Measurements from ENCODE around the gene SMPDL3B.
A peak's percentile ranks its signal among the peaks of the same experiment; 100 is the strongest.

SMPDL3B gene

GRCh38 chr1:27934818-27935549 is at the start of gene SMPDL3B:
TSS of gene SMPDL3B (plus strand) at chr1:27935000. CDS start at chr1:27935184, 184 bp downstream.
- DNase-seq (ENCODE audit: low spot score): no peak

DNA sequence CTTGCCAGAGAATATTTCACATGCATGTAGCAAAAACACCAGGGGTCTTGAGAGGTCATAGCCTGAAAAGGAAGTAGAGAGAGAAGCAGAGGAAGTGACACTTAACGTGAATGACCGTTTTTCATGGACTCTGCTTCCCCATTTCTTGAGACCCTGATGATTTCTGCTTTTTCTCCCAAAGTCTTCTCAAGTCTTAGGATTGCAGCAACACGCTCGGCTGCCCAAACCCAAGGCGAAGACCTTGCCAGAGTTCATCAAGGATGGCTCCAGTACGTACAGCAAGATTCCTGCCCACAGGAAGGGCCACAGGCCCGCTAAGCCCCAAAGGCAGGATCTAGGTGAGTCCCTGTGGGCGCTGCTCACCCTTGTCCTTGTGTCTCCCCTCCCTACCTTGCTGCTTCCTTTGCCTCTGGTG is 49.7 kb upstream of the SMPDL3B start:
- peak; percentile 71 for DNase-seq (ENCODE audit: low spot score)

GRCh38 chr1:27885621-27886352 is 49.0 kb upstream of the SMPDL3B start:
- peak; percentile 26 for DNase-seq (ENCODE audit: low spot score)

- DNase-seq (ENCODE audit: low spot score): no peak
Measured at GRCh38 chr1:27886353-27886679, 48.5 kb upstream of the SMPDL3B start.

- DNase-seq (ENCODE audit: low spot score): no peak
Measured at GRCh38 chr1:27886744-27887143, 48.1 kb upstream of the SMPDL3B start.

DNA sequence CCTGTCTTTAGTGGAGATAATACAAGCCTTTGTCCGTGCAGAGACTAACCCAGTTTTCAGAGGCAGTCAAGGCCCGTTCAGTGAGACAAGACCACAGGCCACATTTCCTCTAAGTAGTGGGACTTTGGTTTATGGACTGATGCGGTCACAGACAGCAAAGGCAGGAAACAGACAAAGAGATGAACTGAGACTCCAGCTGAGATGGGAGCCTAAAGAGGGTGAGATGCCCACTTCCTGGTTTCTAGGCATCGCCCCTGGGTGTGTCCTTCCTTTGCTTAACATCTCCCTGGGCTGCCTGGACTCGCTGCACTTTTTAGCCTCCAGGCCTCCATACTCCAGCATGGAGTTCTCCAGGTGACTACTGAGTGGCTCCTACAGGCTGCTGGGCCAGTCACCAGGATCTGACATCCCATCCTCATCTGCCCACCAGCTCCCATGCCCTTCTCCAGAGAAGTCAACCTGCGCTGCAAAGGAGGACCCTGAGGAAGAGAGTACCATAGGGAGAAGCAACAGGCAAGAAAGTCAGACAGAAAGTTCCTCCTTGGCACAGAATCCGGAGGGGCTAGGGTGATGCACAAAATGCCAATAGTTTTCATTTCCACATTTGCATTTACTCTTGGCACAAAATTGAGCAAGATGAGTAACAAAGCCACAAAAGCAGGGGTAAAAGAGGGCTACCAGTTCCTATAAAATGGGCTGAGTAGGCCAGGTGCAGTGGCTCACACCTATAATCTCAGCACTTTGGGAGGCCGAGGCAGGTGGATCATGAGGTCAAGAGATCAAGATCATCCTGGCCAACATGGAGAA is 47.4 kb upstream of the SMPDL3B start:
- peak; percentile 55 for DNase-seq (ENCODE audit: low spot score)

GRCh38 chr1:27889506-27889905 is 45.3 kb upstream of the SMPDL3B start:
- no peak for DNase-seq (ENCODE audit: low spot score)

DNA sequence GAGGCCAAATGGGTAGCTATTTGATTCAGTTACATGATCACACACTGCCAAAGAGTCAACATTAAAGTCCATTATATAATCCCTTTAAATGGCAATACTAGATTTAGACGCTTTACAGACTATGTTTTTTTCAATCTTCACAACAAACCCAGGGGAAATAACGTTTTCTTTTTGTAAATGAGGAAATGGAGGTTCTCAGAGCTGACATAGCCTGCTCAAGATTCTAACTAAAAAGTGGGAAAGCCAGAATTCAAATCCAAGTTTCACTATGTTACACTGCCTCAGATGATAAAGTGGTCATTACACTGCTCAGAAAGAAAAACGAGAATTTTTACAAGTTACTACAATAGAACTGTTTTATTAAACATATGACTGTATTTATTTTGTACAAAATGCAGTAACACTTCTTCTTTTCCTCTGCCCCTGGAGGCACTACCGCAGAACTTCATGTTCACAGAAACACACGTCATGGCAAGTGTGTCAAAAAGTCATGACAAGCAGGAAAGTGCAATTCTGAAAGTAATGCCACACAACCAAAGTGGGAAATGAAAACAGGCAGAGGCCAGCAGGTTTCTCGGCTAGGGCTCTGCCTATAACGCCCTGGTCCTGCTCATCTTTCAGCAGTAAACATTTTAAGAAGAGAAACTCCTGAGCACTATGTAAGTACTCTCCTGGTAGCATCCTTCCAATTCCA is 43.5 kb upstream of the SMPDL3B start:
- peak; percentile 82 for DNase-seq (ENCODE audit: low spot score)

DNA sequence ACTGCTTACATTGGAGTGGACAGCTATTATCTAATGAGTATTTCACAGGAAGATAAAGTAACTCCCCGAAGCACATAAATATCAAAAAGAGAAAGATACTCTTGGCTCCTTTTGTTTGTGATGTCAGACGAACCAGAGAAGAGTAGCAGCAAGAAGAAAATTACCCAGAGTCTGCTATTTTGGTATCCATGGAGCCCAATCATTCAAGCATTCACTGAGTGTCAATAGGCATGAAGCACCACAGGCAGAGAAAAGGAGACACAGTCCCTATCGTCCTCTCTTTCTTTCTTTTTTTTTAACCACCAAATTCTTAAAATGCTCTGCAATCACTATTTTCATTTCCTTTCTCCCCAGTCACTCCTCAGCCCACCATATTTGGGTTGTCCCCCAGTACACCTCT is 40.3 kb upstream of the SMPDL3B start:
- no peak for DNase-seq (ENCODE audit: low spot score)

GRCh38 chr1:27906759-27907158 is 28.0 kb upstream of the SMPDL3B start:
- no peak for DNase-seq (ENCODE audit: low spot score)

DNA sequence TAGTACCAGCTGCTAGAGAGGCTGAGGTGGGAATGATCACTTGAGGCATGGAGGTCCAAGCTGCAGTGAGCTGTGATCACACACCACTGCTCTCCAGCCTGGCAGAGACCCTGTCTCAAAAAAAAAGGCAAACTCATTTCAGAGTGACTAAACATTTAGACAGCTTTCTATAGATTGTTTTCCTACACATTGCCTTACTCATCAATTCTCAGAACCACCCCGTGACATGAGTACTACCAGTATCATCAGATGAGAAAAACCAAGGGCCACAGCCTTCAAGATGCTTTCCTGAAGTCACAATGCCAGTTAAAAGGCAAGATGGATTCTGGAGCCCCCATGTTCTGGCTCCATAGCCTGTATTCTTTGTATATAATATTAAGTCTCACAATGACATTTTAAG is 22.4 kb upstream of the SMPDL3B start:
- DNase-seq (ENCODE audit: low spot score): no peak

GRCh38 chr1:27915082-27915575 is 19.7 kb upstream of the SMPDL3B start:
- DNase-seq (ENCODE audit: low spot score): no peak

GRCh38 chr1:27922272-27922671 is 12.5 kb upstream of the SMPDL3B start:
- no peak for DNase-seq (ENCODE audit: low spot score)

GRCh38 chr1:27928216-27928954 is 6.4 kb upstream of the SMPDL3B start:
- DNase-seq (ENCODE audit: low spot score): no peak

DNA sequence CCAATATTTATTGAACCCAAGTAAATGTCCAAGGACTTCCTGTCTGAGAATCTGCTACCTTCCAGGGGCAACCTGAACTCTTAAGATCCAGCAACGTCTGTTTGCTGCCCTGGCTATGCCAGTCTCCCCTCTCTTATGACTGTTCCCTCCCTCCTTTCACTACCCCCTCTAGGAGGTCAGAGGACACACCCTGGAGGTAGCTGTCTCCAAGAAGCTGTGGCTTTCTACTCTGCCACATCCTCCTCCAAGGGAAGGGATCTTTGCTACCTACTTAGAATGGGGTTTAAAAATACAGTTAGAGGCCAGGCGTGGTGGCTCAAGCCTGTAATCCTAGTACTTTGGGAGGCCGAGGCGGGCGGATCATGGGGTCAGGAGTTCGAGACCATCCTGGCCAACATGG is 3.6 kb upstream of the SMPDL3B start:
- DNase-seq (ENCODE audit: low spot score): no peak

- DNase-seq (ENCODE audit: low spot score): peak; percentile 6
Measured at GRCh38 chr1:27931759-27932158, 3.0 kb upstream of the SMPDL3B start.

DNA sequence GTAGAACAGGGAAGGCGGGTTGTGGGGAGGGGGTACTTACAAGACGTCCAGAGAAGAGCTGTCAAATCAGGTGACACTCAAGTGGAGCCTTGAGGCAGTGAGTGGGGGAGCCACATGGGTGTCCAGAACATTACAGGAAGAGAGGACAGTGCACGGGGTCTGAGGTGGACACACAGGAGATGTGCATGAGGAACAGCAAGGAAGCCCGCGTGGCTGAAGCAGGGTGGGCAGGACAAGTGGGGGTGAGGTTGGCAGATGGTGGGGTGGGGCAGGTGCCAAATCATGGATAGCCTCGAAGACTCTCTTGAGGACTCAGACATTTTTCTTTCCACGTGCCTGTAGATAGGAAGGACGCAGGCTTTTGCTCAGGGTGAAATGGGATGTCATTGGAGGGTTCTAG is 921 bp downstream of the SMPDL3B start:
- DNase-seq (ENCODE audit: low spot score): no peak

DNA sequence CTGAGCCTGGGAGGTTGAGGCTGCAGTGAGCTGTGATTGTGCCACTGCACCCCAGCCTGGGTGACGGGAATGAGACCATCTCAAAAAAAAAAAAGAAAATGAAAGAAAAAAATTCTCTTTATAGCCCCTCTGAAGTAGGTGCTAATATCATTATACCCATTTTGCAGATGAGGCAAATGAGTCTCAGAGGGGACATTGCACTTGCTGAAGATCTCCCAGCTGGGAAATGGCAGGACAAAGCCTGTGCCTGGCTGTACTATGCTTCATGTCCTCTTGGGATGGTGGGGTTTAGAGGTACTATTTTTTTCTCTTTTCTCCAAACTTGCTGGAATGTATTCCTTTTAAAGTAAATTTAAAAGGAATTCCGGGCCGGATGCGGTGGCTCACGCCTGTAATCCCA is 1.6 kb downstream of the SMPDL3B start:
- no peak for DNase-seq (ENCODE audit: low spot score)

- no peak for DNase-seq (ENCODE audit: low spot score)
Measured at GRCh38 chr1:27937524-27937836, 2.7 kb downstream of the SMPDL3B start.

DNA sequence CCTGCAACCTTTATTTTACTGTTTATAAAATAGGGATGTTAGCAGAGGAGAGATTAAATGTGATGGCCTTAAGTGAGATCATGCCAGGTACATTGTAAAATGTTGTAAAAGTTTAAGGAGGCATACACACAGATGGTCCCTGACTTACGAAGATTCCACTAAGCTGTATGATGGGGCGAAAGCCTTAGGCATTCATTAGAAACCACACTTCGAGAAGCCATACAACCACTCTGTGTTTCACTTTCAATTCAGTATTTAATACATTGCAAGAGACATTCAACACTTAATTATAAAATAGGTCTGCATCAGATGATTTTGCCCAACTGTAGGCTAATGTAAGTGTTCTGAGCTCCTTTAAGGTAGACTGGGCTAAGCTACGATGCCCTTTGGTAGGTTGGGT is 3.7 kb downstream of the SMPDL3B start:
- DNase-seq (ENCODE audit: low spot score): no peak

DNA sequence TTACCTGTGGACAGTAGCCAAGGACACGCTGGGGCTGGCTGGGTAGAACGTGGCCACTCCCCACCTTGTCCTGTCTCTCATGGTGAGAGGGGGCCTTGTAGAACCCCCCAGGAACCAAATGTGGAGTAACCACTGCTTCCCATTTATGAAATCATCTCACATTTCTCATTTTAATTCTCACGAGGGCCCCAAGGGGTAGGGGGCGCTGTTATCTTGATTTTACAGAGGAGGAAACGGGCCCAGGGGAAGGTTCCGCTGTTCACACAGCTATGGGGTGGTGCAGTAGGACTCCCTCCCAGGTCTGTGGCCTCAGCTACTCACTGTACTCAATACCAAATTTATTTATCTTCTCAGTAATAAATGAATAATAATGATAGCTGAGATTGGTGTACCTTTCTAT is 5.5 kb downstream of the SMPDL3B start:
- DNase-seq (ENCODE audit: low spot score): peak; percentile 36
